PFSK-1 (cell line): Measurements from ENCODE around the gene HID1.

ENCODE experiments used
- FOXP2 ChIP-seq: optimal IDR thresholded peaks from 2 replicates; pipeline ENCODE3; 2011; ENCODE audit warnings: borderline replicate concordance, control low read depth, inconsistent platforms; ENCODE audit not compliant: insufficient read depth; ENCODE audit errors: extremely low read length, extremely low read depth
- POLR2AphosphoS5 ChIP-seq: IDR thresholded peaks from 2 replicates; pipeline ENCODE4 v1.6.1; 2012; ENCODE audit warnings: low read depth, mild to moderate bottlenecking, control low read depth, low read length, moderate library complexity
- REST ChIP-seq, 2 experiments: IDR thresholded peaks; 2 replicates each; pipeline versions ENCODE4 v1.6.1 to v1.8.0; 2011 to 2012; ENCODE audit warnings: low read depth in 2 of 2, low read length in 2 of 2, control low read depth in 1 of 2, inconsistent platforms in 1 of 2, mild to moderate bottlenecking in 1 of 2, moderate library complexity in 1 of 2; ENCODE audit not compliant: insufficient read depth in 1 of 2
- SIN3A ChIP-seq: IDR thresholded peaks from 2 replicates; pipeline ENCODE4 v1.6.1; 2012; ENCODE audit warnings: mild to moderate bottlenecking, low read length, moderate library complexity, borderline replicate concordance; ENCODE audit not compliant: insufficient read depth
- TAF1 ChIP-seq: IDR thresholded peaks from 2 replicates; pipeline ENCODE4 v1.6.1; 2012; ENCODE audit warnings: low read length, control low read depth, borderline replicate concordance; ENCODE audit not compliant: insufficient read depth

DNA sequence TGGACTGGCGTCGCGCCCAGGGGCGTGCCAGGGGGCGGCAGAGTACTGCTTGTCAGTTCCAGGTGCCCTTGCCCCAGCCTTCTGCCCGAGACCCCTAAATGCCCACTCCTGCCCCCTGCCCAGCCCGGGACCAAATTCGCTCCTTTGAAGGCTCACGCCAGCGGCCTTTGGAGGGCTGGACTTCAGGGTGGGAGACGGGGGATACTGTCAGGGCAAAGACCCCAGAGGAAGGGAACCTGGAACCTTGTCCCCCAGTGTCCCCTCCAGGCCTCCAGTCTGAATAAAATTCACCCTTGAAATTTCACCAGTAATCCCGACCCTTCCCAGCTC is 36.1 kb downstream of the HID1 start:
- no peak for TF ChIP-seq TAF1
- no peak for TF ChIP-seq POLR2AphosphoS5
- no peak for TF ChIP-seq REST (IDR thresholded peaks at IDR 0.05; ENCODE audit: insufficient read depth in 1 of 2, low read depth in 2 of 2, low read length in 2 of 2)
- no peak for TF ChIP-seq SIN3A
- no peak for TF ChIP-seq FOXP2
